Measurements from ENCODE around the gene NTMT1.

NTMT1 gene

GRCh38 chr9:129626625-129627284 lies 792 bp downstream of the NTMT1 start:
- TF ChIP-seq POLR2A (IDR thresholded peaks at IDR 0.05; ENCODE audit: extremely low read depth, insufficient read length): no peak
- no peak for TF ChIP-seq MAX (IDR thresholded peaks at IDR 0.05; ENCODE audit: low read depth, low read length)
- TF ChIP-seq, protein P1, sequence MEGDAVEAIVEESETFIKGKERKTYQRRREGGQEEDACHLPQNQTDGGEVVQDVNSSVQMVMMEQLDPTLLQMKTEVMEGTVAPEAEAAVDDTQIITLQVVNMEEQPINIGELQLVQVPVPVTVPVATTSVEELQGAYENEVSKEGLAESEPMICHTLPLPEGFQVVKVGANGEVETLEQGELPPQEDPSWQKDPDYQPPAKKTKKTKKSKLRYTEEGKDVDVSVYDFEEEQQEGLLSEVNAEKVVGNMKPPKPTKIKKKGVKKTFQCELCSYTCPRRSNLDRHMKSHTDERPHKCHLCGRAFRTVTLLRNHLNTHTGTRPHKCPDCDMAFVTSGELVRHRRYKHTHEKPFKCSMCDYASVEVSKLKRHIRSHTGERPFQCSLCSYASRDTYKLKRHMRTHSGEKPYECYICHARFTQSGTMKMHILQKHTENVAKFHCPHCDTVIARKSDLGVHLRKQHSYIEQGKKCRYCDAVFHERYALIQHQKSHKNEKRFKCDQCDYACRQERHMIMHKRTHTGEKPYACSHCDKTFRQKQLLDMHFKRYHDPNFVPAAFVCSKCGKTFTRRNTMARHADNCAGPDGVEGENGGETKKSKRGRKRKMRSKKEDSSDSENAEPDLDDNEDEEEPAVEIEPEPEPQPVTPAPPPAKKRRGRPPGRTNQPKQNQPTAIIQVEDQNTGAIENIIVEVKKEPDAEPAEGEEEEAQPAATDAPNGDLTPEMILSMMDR (IDR thresholded peaks at IDR 0.05; ENCODE audit: low read depth, low read length): no peak
- no peak; the same call in 1 of the 2 replicates for TF ChIP-seq MYC (IDR thresholded peaks at IDR 0.05; ENCODE audit: low read depth, low read length)
- DNase-seq (ENCODE audit: low read depth): peak; percentile 62
- peak overlapping the region; percentile 96 for H3K4me3 ChIP-seq (ENCODE audit: low read depth, low read length)

DNA sequence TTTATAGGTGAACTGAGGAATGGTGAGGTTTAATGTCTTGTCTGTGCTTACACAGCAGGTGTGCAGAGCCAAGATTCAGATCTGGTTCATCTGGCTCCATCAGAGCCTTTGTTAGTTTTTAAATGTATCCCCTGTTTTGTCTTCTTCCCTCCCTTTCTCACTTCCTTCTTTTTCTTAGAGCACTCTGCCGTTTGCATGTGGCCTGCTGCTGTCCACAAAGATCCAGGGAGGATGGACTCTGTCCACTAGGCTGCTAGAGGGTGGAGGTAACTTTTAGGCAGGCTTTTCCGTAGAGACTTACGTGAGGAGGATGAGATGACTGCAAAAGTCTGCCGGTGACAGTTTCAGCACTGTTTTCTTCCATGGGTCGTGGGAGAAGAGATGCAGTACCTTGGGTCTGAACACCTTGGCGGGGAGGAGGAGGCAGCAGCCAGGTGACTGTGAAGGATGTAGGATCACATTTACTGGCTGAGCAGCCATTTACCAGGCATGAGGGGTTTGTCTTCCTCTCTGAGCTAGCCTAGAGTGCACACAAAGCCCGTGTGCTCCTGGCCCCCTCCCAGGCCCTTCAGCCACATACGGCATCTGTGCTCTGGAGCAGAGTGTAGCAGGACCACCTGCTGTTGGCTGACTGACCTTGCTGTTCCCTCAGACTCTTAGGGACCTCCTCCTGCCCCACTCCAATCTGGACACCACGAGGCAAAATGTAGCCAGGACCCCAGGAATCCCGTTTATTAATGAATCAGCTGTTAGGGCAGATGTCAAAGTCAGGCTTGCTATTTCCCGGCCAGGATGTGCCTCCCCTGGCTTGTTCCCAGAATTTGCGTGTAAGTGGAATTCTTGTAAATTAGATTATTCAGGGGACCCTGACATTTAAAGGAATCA lies 1.8 kb downstream of the NTMT1 start:
- peak overlapping the region; percentile 96 for H3K4me3 ChIP-seq (ENCODE audit: low read depth, low read length)
- no peak for DNase-seq (ENCODE audit: low read depth)
- TF ChIP-seq POLR2A (IDR thresholded peaks at IDR 0.05; ENCODE audit: extremely low read depth, insufficient read length): no peak
- TF ChIP-seq MAX (IDR thresholded peaks at IDR 0.05; ENCODE audit: low read depth, low read length): no peak
- TF ChIP-seq MYC (IDR thresholded peaks at IDR 0.05; ENCODE audit: low read depth, low read length): no peak
- TF ChIP-seq, protein P1 (IDR thresholded peaks at IDR 0.05; ENCODE audit: low read depth, low read length): no peak

- no peak for TF ChIP-seq MAX (IDR thresholded peaks at IDR 0.05; ENCODE audit: low read depth, low read length)
- no peak for TF ChIP-seq POLR2A (IDR thresholded peaks at IDR 0.05; ENCODE audit: extremely low read depth, insufficient read length)
- TF ChIP-seq, protein P1 (IDR thresholded peaks at IDR 0.05; ENCODE audit: low read depth, low read length): no peak
- TF ChIP-seq MYC (IDR thresholded peaks at IDR 0.05; ENCODE audit: low read depth, low read length): no peak
- DNase-seq (ENCODE audit: low read depth): no peak
- H3K4me3 ChIP-seq (ENCODE audit: low read depth, low read length): no peak overlapping the region
These were observed 2.7 kb downstream of the NTMT1 start for GRCh38 chr9:129628709-129629108.

- no peak for DNase-seq (ENCODE audit: low read depth)
- TF ChIP-seq POLR2A (IDR thresholded peaks at IDR 0.05; ENCODE audit: extremely low read depth, insufficient read length) (no peak), MYC (IDR thresholded peaks at IDR 0.05; ENCODE audit: low read depth, low read length) (no peak), MAX (IDR thresholded peaks at IDR 0.05; ENCODE audit: low read depth, low read length) (no peak)
- TF ChIP-seq, protein P1 (IDR thresholded peaks at IDR 0.05; ENCODE audit: low read depth, low read length): no peak
These were observed 3.4 kb downstream of the NTMT1 start for GRCh38 chr9:129629251-129629820.

GRCh38 chr9:129630967-129631673 lies 5.2 kb downstream of the NTMT1 start:
- H3K4me3 ChIP-seq (ENCODE audit: low read depth, low read length): no peak overlapping the region
- no peak for DNase-seq (ENCODE audit: low read depth)
- TF ChIP-seq, protein P1 (IDR thresholded peaks at IDR 0.05; ENCODE audit: low read depth, low read length): no peak
- TF ChIP-seq POLR2A (IDR thresholded peaks at IDR 0.05; ENCODE audit: extremely low read depth, insufficient read length) (no peak), MAX (IDR thresholded peaks at IDR 0.05; ENCODE audit: low read depth, low read length) (no peak), MYC (IDR thresholded peaks at IDR 0.05; ENCODE audit: low read depth, low read length) (no peak)

More at GRCh38 chr9:129629251-129629820, 3.4 kb downstream of the NTMT1 start:
- no peak overlapping the region for H3K4me3 ChIP-seq (ENCODE audit: low read depth, low read length)
